GM12892 (cell line): ENCODE results near the gene TMEM60.

Source experiments
- POLR2A ChIP-seq: IDR thresholded peaks from 2 replicates; pipeline ENCODE4 v1.6.1; 2011; ENCODE audit warnings: low read depth, low read length, control low read depth
- POLR2AphosphoS5 ChIP-seq: IDR thresholded peaks from 2 replicates; pipeline ENCODE4 v1.6.1; 2011; ENCODE audit warnings: low read depth, low read length, control low read depth
- TAF1 ChIP-seq: IDR thresholded peaks from 2 replicates; pipeline ENCODE4 v1.6.1; 2011; ENCODE audit warnings: low read depth, mild to moderate bottlenecking, control low read depth, low read length, borderline replicate concordance

GRCh38 chr7:77796960-77797359, 1.3 kb downstream of the TMEM60 start:
- TF ChIP-seq TAF1 (no peak), POLR2AphosphoS5 (no peak), POLR2A (no peak)
